H1 (cell line): ENCODE data around the gene ZXDB. TPM values are rescaled to one million over a fixed set of nuclear protein-coding genes. Genes with fewer than 3 reads are reported as not detected.
"Not testable (repeated sequence)": the region's sequence is repeated elsewhere in the genome, so short reads cannot be mapped to it uniquely, and the experiment has no call there.

Experiments used
- CTCF ChIA-PET: fragments of 300-600 bp; sonication (Branson Sonifier 250); formaldehyde crosslinking; loops from one replicate; lab custom pipeline; 2021; ENCODE audit not compliant: partially characterized antibody; lab: Charles Lee
- POLR2A ChIA-PET: fragments of 300-600 bp; sonication (Branson Sonifier 250); formaldehyde crosslinking; loops from one replicate; lab custom pipeline; 2021; ENCODE audit warnings: inconsistent platforms; ENCODE audit not compliant: partially characterized antibody; lab: Charles Lee
- DNase-seq, 2 experiments: peaks; one replicate each; pipeline versions ENCODE4 v3.0.0 to v3.0.0-alpha.2; 2010 to 2022; ENCODE audit warnings: low spot score in 2 of 2, low read depth in 1 of 2, mixed read lengths in 1 of 2
- FAIRE-seq: peaks from 2 replicates; lab custom pipeline; 2011; peaks lifted over from hg19 to GRCh38; lab: Jason Lieb, UNC
- H2AFZ ChIP-seq: 2 replicates; pipeline ENCODE4 v1.8.1; 2012; ENCODE audit warnings: low read length, inconsistent platforms
- H2AK5ac ChIP-seq: 2 replicates; pipeline ENCODE4 v1.6.1; 2013; ENCODE audit warnings: low read depth, low read length
- H2BK120ac ChIP-seq: replicated peaks from 2 replicates; pipeline ENCODE3; 2013; ENCODE audit warnings: low read depth, low read length, inconsistent platforms
- H2BK12ac ChIP-seq: 2 replicates; pipeline ENCODE4 v1.6.1; 2013; ENCODE audit warnings: low read depth, low read length
- H2BK15ac ChIP-seq: 2 replicates; pipeline ENCODE4 v1.6.1; 2013; ENCODE audit warnings: low read length
- H2BK20ac ChIP-seq: 2 replicates; pipeline ENCODE4 v1.6.1; 2013; ENCODE audit warnings: low read length
- H2BK5ac ChIP-seq: 2 replicates; pipeline ENCODE4 v1.6.1; 2013; ENCODE audit warnings: low read depth, low read length
- H3K14ac ChIP-seq: 2 replicates; pipeline ENCODE4 v1.6.1; 2013; ENCODE audit warnings: inconsistent platforms; ENCODE audit not compliant: insufficient read length
- H3K18ac ChIP-seq: 2 replicates; pipeline ENCODE4 v1.6.1; 2013; ENCODE audit warnings: low read length; ENCODE audit errors: extremely low read depth
- H3K23ac ChIP-seq: 2 replicates; pipeline ENCODE4 v1.6.1; 2013; ENCODE audit warnings: inconsistent platforms; ENCODE audit not compliant: insufficient read length
- H3K23me2 ChIP-seq: 2 replicates; pipeline ENCODE4 v1.6.1; 2013; ENCODE audit warnings: low read depth, low read length
- H3K27ac ChIP-seq: 2 replicates; pipeline ENCODE4 v1.6.1; 2011; ENCODE audit warnings: low read depth, low read length, inconsistent platforms
- H3K27me3 ChIP-seq, 4 experiments: replicated peaks in 1 of 4; 1 replicate in 1 of 4; 2 replicates in 3 of 4; pipeline versions ENCODE4 v1.6.1 to v1.8.1; 2011 to 2013; ENCODE audit warnings: low read length in 3 of 4, mild to moderate bottlenecking in 3 of 4, inconsistent platforms in 2 of 4, mixed read lengths in 2 of 4, moderate library complexity in 1 of 4; ENCODE audit not compliant: control insufficient read depth in 3 of 4, insufficient read depth in 3 of 4; ENCODE audit errors: extremely low read depth in 1 of 4
- H3K36me3 ChIP-seq, 4 experiments: 2 replicates each; pipeline versions ENCODE4 v1.6.1 to v1.8.1; 2011 to 2013; ENCODE audit warnings: mild to moderate bottlenecking in 4 of 4, low read length in 3 of 4, moderate library complexity in 2 of 4, control low read depth in 1 of 4, inconsistent platforms in 1 of 4; ENCODE audit not compliant: insufficient read depth in 4 of 4, control insufficient read depth in 2 of 4
- H3K4ac ChIP-seq: replicated peaks from 2 replicates; pipeline ENCODE3; 2013; ENCODE audit warnings: low read length, low read depth, mixed read lengths, inconsistent platforms; ENCODE audit not compliant: insufficient read length
- H3K4me1 ChIP-seq, 4 experiments: replicated peaks in 1 of 4; 1 replicate in 1 of 4; 2 replicates in 3 of 4; pipeline versions ENCODE4 v1.6.1 to v1.8.1; 2011 to 2013; ENCODE audit warnings: low read length in 3 of 4, inconsistent platforms in 2 of 4, mixed read lengths in 1 of 4; ENCODE audit not compliant: insufficient read depth in 4 of 4, control insufficient read depth in 3 of 4
- H3K4me2 ChIP-seq, 2 experiments: 2 replicates each; pipeline versions ENCODE4 v1.6.1 to v1.8.1; 2011 to 2013; ENCODE audit warnings: low read depth in 2 of 2, low read length in 2 of 2, control low read depth in 1 of 2, inconsistent platforms in 1 of 2, mild to moderate bottlenecking in 1 of 2; ENCODE audit not compliant: insufficient read depth in 1 of 2
- H3K4me3 ChIP-seq, 4 experiments: fragments of 200-600, 300-600 bp in 1 of 4; sonication (generic), shearing (Covaris generic), sonication (Bioruptor Twin) in 1 of 4; 2 replicates each; pipeline versions ENCODE4 v1.5.1 to v1.8.1; 2011 to 2016; ENCODE audit warnings: low read length in 4 of 4, low read depth in 3 of 4, control low read depth in 2 of 4, inconsistent platforms in 2 of 4, mild to moderate bottlenecking in 2 of 4, mixed read lengths in 1 of 4, moderate library complexity in 1 of 4; ENCODE audit not compliant: insufficient read depth in 2 of 4; ENCODE audit errors: extremely low read depth in 1 of 4
- H3K56ac ChIP-seq: replicated peaks from 2 replicates; pipeline ENCODE3; 2013; ENCODE audit warnings: low read depth, mild to moderate bottlenecking, mixed read lengths, low read length, inconsistent platforms; ENCODE audit not compliant: insufficient read length
- H3K79me1 ChIP-seq: 2 replicates; pipeline ENCODE4 v1.6.1; 2013; ENCODE audit warnings: low read depth, low read length, control low read depth
- H3K79me2 ChIP-seq, 2 experiments: 2 replicates each; pipeline versions ENCODE4 v1.6.1 to v1.8.1; 2012 to 2013; ENCODE audit warnings: low read length in 2 of 2, mild to moderate bottlenecking in 2 of 2, inconsistent platforms in 1 of 2; ENCODE audit not compliant: insufficient read depth in 2 of 2, control insufficient read depth in 1 of 2
- H3K9ac ChIP-seq, 4 experiments: replicated peaks in 1 of 4; 1 replicate in 1 of 4; 2 replicates in 3 of 4; pipeline versions ENCODE4 v1.6.1 to v1.8.1; 2011 to 2013; ENCODE audit warnings: low read depth in 3 of 4, low read length in 3 of 4, control low read depth in 2 of 4, mild to moderate bottlenecking in 2 of 4, moderate library complexity in 2 of 4, inconsistent platforms in 1 of 4; ENCODE audit errors: extremely low read depth in 1 of 4
- H3K9me3 ChIP-seq, 2 experiments: 2 replicates each; pipeline versions ENCODE4 v1.6.1 to v1.8.1; 2012 to 2013; ENCODE audit warnings: mild to moderate bottlenecking in 2 of 2, moderate library complexity in 2 of 2, control low read depth in 1 of 2, inconsistent platforms in 1 of 2, low read depth in 1 of 2, low read length in 1 of 2, mixed read lengths in 1 of 2; ENCODE audit not compliant: insufficient read depth in 2 of 2
- H4K20me1 ChIP-seq, 2 experiments: replicated peaks in 1 of 2; 2 replicates each; pipeline versions ENCODE3 to v1.8.1; 2011 to 2013; ENCODE audit warnings: inconsistent platforms in 2 of 2, low read length in 2 of 2, mild to moderate bottlenecking in 1 of 2; ENCODE audit not compliant: insufficient read depth in 2 of 2, control insufficient read depth in 1 of 2
- H4K5ac ChIP-seq: 2 replicates; pipeline ENCODE4 v1.6.1; 2013; ENCODE audit warnings: low read length, low read depth, mixed read lengths, inconsistent platforms; ENCODE audit not compliant: insufficient read length
- H4K8ac ChIP-seq: 2 replicates; pipeline ENCODE4 v1.8.0; 2013; ENCODE audit warnings: mild to moderate bottlenecking, moderate library complexity, low read length, inconsistent platforms; ENCODE audit not compliant: insufficient read depth; ENCODE audit errors: extremely low read depth
- H4K91ac ChIP-seq: replicated peaks from 2 replicates; pipeline ENCODE3; 2013; ENCODE audit warnings: low read length, mixed read lengths, inconsistent platforms; ENCODE audit not compliant: insufficient read length
- BACH1 ChIP-seq: IDR thresholded peaks from 2 replicates; pipeline ENCODE4 v1.6.1; 2012; ENCODE audit warnings: low read length, improper control_type of control experiment
- GABPA ChIP-seq: IDR thresholded peaks from 2 replicates; pipeline ENCODE4 v1.6.1; 2011; ENCODE audit warnings: mild to moderate bottlenecking, low read length, moderate library complexity, borderline replicate concordance; ENCODE audit not compliant: insufficient read depth
- JUND ChIP-seq: IDR thresholded peaks from 2 replicates; pipeline ENCODE4 v1.6.1; 2011; ENCODE audit warnings: mild to moderate bottlenecking, improper control_type of control experiment, low read length
- PHF8 ChIP-seq: fragments of 200-600 bp; sonication (generic); conservative IDR thresholded peaks from 2 replicates; pipeline ENCODE4 v1.7.1; 2012; ENCODE audit warnings: low read depth, mild to moderate bottlenecking, inconsistent platforms, low read length, moderate library complexity
- TCF12 ChIP-seq: IDR thresholded peaks from 2 replicates; pipeline ENCODE4 v1.6.1; 2011; ENCODE audit warnings: low read depth, mild to moderate bottlenecking, low read length
- WGBS, 2 experiments: shearing (Covaris generic) in 1 of 2; methylation state at CpG; one replicate each; pipeline versions ENCODE4 v1.1.6 to v1.1.7; 2013 to 2015; ENCODE audit warnings: low lambda C conversion rate in 2 of 2, mixed read lengths in 2 of 2, inconsistent platforms in 1 of 2, low coverage in 1 of 2, missing lambda C conversion rate in 1 of 2; ENCODE audit not compliant: insufficient replicate concordance in 2 of 2, insufficient coverage in 1 of 2, insufficient read length in 1 of 2; ENCODE audit errors: extremely low coverage in 1 of 2, missing lambda C conversion rate in 1 of 2; 5-methylcytosine and 5-hydroxymethylcytosine counted together
- polyA plus RNA-seq, 7 experiments: library from polyadenylated mRNA; depleted of rRNA in 3 of 7; stranded (reverse) in 5 of 7; unstranded in 2 of 7; fragments of >200 nt in 5 of 7; fragments of 200-250 nt in 2 of 7; gene quantifications; 1 replicate in 5 of 7; 2 replicates in 1 of 7; 4 replicates in 1 of 7; pipeline versions ENCODE4 v1.2.1 to v1.2.3, GENCODE V29; 2011 to 2013; ENCODE audit warnings: missing spikeins in 2 of 7, mixed read lengths in 2 of 7
- total RNA-seq: library from RNA; stranded (reverse); fragmentation: NEBNext Ultra II Directional; extraction: Animal tissue kit (Norgen Biotek cat#: 25700); gene quantifications from 2 replicates; pipeline ENCODE4 v1.2.1, GENCODE V29; 2021

Gene ZXDB
- total and polyA plus RNA-seq, 2 of the 8 experiments (the other 6 are each of a cell fraction or from before 2014, with no cell fraction given), result 4.0 to 6.7 TPM

GRCh38 chrX:57607295-57608187 is 15.7 kb downstream of the ZXDB start (continued):
- TF ChIP-seq TCF12 (no peak), JUND (no peak), GABPA (no peak), BACH1 (no peak), PHF8 (no peak)

- H3K9me3 ChIP-seq, H3K27me3 ChIP-seq, H3K4me3 ChIP-seq, H3K4ac ChIP-seq, H3K4me1 ChIP-seq, H4K8ac ChIP-seq, H4K5ac ChIP-seq, H3K4me2 ChIP-seq, H2BK5ac ChIP-seq, H2BK20ac ChIP-seq, POLR2A ChIA-PET, H2AFZ ChIP-seq, H4K91ac ChIP-seq, H3K23me2 ChIP-seq, H2AK5ac ChIP-seq, H3K23ac ChIP-seq, H3K36me3 ChIP-seq, H3K56ac ChIP-seq, H3K79me1 ChIP-seq, DNase-seq, H3K79me2 ChIP-seq, FAIRE-seq, H3K27ac ChIP-seq, H3K14ac ChIP-seq, H2BK12ac ChIP-seq, CTCF ChIA-PET, H3K9ac ChIP-seq, H2BK120ac ChIP-seq, H2BK15ac ChIP-seq, H3K18ac ChIP-seq, H4K20me1 ChIP-seq: not testable (repeated sequence)
- WGBS, 2 experiments, result 90% methylated on average over 1 of the region's 1 CpG; no CpG with 5 or more reads in 1 of the 2 experiments
These were observed 21.5 kb downstream of the ZXDB start for GRCh38 chrX:57613351-57613750.
